ENCODE data around the gene SLC12A8.
"Not testable (repeated sequence)": the region's sequence is repeated elsewhere in the genome, so short reads cannot be mapped to it uniquely, and the experiment has no call there.

SLC12A8 gene

GRCh38 chr3:125112981-125113380 is 99.6 kb downstream of the SLC12A8 start:
- DNase-seq (ENCODE audit: low read depth): no peak

GRCh38 chr3:125110876-125111480 is 101.6 kb downstream of the SLC12A8 start:
- DNase-seq (ENCODE audit: low read depth): no peak

GRCh38 chr3:125110016-125110875 is 102.3 kb downstream of the SLC12A8 start:
- DNase-seq (ENCODE audit: low read depth): no peak

- DNase-seq (ENCODE audit: low read depth): no peak
Observed at GRCh38 chr3:125109536-125109925, 103.0 kb downstream of the SLC12A8 start.

DNA sequence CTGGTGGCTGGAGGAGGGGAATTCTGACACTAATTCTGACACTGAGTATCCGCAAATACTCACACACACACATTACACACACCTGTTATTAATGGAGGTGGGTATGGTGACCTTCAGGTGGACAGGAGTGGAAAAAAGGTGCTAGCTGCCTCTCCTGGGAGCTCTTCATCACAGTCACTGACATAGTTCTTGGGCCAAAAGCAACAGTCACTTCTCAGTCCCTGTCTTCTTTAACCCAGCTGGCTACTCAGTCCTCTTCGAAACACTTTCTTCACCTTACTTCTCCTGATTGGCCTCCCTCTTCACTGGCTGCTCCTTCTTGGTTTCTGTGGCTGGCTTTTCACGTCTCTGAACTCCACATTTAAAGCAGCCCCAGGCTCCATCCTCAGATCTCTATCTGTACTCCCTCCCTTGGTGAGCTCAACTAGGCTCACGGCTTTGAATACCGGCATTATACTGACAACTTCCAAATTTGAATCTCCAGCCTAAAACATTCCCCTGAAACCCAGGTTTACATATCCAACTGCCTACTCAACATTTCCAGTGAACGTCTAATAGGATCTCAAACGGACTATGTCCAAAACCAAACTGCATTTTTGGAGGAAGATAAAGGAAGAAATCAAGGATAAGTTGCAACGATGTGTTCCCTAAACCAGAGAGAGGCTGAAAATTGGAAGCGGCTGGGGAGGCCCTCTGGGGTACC is 103.6 kb downstream of the SLC12A8 start:
- no peak for DNase-seq (ENCODE audit: low read depth)

GRCh38 chr3:125107861-125108567 is 104.5 kb downstream of the SLC12A8 start:
- no peak for DNase-seq (ENCODE audit: low read depth)

DNA sequence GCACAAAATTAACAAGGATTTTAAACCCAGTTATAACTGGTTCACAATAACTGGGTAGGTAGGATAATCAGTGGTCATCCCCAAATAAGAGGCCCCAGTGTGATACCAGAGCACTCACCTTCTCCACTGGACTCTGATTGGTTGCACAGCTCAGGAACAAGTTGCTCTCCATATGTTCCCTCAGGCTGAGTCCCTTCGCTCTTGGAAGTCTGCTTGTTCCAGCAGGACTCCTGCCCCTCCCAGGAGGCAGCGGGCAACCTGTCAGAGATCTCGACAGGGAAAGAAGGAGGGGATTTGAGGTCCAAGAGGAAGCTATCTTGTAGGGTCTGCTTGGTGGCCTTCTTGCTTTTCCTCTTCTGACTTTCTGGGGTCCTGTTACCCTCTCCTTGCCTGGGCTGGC is 105.2 kb downstream of the SLC12A8 start:
- DNase-seq (ENCODE audit: low read depth): no peak

DNA sequence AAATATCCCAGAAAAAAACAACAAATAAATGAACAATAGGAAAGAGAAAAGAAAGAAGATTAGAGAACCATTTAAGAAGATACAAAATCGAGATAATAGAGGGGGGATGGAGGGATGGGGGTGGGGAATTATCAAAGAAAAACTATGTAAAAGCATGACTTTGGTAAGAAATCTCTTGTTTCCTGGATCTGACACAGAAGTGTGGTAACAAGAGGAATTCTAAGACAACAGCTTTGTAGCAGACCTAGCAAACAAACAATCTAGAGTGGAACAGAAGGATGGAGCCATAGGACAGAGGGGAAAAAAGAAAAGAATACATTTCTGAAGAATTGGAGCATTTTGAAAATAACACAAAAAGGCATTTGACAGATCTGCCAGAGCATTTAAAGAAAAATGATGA is 107.4 kb downstream of the SLC12A8 start:
- no peak for DNase-seq (ENCODE audit: low read depth)

- no peak for DNase-seq (ENCODE audit: low read depth)
Observed at GRCh38 chr3:125104639-125105038, 107.9 kb downstream of the SLC12A8 start.

DNA sequence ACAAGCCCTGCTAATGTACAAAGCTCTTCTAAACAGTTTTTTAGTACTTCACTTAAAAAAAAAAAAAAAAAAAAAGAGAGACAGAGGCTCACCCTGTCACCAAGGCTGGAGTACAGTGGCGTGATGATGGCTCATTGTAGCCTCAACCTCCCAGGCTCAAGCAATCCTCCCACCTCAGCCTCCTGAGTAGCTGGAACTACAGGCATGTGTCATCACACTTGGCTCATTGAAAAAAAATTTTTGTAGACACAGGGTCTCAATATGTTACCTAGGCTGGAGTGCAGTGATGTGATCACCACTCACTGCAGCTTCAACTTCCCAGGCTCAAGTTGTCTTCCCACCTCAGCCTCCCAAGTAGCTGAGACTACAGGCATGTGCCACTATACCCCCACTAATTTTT is 109.1 kb downstream of the SLC12A8 start:
- no peak for DNase-seq (ENCODE audit: low read depth)

GRCh38 chr3:125102470-125102869 is 110.1 kb downstream of the SLC12A8 start:
- DNase-seq (ENCODE audit: low read depth): no peak

- no peak for DNase-seq (ENCODE audit: low read depth)
Observed at GRCh38 chr3:125098611-125099291, 113.8 kb downstream of the SLC12A8 start.

DNA sequence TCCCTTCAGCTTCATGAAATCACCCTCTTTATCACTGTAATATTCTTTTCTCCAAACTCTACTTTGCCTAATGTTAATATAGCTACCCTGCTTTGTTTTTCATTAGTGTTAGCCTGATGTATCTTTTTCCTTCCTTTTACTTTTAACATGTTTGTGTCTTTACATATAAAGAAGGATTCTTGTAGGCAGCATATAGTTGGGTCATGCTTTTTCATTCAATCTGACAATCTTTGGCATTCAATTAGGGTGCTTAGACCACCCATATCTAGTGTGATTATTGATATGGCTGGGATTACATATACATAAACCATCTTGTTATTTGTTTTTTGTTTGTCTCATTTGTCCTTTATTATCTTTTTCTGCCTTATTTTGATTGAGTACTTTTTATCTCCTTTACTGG is 121.9 kb downstream of the SLC12A8 start:
- no peak for DNase-seq (ENCODE audit: low read depth)

DNA sequence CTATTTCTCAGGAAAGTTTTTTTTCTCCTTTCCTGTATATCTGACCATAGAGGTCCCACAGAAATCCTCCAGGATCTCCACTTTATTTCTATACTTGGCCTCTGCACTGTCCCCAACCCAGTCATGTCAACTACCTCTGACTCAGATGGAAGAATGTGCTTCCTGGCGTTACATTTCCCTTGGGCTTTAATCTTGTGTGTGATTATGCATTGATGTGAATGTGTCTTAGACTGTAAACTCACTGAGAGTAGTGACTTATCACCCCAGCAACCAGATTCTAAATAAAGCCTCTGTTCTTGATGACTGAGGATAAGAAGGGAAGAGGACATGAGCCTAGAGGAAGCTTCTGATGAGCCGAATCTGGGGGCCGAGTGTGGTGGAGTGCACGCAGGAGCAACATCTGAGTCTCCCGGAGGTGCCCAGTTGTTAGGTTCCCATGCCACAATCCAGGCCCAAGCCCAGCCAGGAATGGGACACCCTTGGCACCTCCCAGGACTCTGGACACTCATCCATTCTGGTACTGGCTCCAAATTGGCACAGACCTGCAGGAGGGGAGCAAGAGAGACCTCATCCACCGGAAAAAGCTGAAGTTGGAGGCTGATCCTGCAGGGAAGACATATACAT is 124.7 kb downstream of the SLC12A8 start:
- no peak for DNase-seq (ENCODE audit: low read depth)

DNA sequence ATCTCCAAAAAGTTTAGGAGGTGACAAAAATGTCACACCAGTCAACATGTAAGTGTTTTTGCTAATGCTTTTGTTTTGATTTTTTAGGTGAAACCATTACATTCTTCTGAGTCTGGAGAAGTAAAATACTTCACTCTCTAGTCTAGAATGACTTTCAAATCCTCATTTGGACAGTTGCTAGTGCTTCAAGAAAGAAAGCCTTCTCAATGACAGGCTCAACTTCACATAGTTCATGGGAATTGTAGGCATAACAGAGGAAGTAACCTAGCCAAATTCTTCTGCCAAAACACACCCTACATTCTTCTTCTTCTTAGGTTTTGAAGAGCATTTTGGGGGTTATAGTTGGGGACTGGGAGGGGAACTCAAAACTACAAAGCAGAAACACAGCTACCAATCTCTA is 127.4 kb downstream of the SLC12A8 start:
- DNase-seq (ENCODE audit: low read depth): no peak

GRCh38 chr3:125083776-125084175 is 128.8 kb downstream of the SLC12A8 start:
- no peak for DNase-seq (ENCODE audit: low read depth)

GRCh38 chr3:125082339-125082738 is 130.2 kb downstream of the SLC12A8 start:
- not testable (repeated sequence) for DNase-seq (ENCODE audit: low read depth)

GRCh38 chr3:125080077-125080476 is 132.5 kb downstream of the SLC12A8 start:
- no peak for DNase-seq (ENCODE audit: low read depth)

GRCh38 chr3:125079675-125080045 is 132.9 kb downstream of the SLC12A8 start:
- DNase-seq (ENCODE audit: low read depth): no peak

- DNase-seq (ENCODE audit: low read depth): no peak
Observed at GRCh38 chr3:125078951-125079674, 133.4 kb downstream of the SLC12A8 start.

- DNase-seq (ENCODE audit: low read depth): no peak
Observed at GRCh38 chr3:125077864-125078263, 134.7 kb downstream of the SLC12A8 start.
